ENCODE results near the gene NAV3.
"Not testable (repeated sequence)": the region's sequence is repeated elsewhere in the genome, so short reads cannot be mapped to it uniquely, and the experiment has no call there.

Gene NAV3

DNA sequence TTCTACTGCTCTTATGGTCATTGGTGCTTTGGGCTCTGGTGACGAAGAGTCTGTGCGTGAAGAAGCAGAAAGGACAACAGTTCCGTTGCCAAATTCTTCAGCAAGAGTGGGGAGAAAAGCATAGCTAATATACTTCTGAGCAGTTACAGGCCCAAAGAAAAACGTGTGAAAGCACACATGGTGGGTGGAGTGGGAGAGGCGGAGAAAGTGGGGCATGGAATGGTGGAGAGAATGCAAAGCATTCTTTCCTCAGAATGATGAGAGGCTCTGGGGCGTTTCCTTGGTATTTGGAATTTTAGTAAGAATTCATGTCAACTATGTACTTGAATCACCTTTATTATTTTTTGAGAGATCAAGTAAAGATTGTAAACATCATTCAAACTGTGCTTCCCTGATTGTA, 396.1 kb downstream of the NAV3 start:
- Histone ChIP-seq H3K4me3 (ENCODE audit: low read length) (no peak overlapping the region), H3K27me3 (replicated peaks; ENCODE audit: control insufficient read depth, insufficient read depth, low read length) (no peaks in the 10 kb centered on the region), H3K36me3 (ENCODE audit: control insufficient read depth, insufficient read depth, low read length, severe bottlenecking) (no peaks in the 10 kb centered on the region), H3K9ac (ENCODE audit: low read length) (no peak overlapping the region), H3K9me3 (ENCODE audit: control insufficient read depth, low read length) (no peaks in the 10 kb centered on the region), H3K4me1 (ENCODE audit: control insufficient read depth, insufficient read depth, low read length) (peaks cover 4% of the 10 kb centered on the region)
- no peak for DNase-seq (ENCODE audit: low read depth)

DNA sequence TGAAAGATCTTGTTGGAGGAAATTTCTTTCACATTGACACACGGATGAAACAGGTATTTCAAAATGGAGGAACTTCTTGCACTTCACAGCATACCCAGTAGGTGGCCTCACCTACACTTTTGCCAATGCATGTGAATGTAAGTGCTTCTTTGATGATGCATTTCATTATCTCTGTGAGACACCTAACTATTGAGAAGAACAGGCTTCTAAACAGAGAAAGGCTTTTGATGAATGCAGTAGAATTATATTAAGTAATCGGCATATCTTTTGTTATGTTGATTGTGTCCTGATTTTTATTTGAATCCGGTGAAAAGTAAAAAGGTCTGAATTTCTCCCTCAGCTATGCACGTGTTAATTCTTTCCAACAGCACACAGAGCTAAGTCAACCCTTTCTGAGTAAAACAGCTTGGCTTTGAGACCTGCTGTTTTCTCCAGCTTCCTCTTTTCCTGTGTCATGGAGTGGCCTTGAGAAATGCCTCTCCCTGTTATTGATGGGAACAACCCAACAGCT, 399.0 kb downstream of the NAV3 start:
- H3K4me3 ChIP-seq (ENCODE audit: low read length): no peak overlapping the region
- no peak overlapping the region for H3K9ac ChIP-seq (ENCODE audit: low read length)
- peak; percentile 42 for DNase-seq (ENCODE audit: low read depth)
- H3K9me3 ChIP-seq (ENCODE audit: control insufficient read depth, low read length): no peaks in the 10 kb centered on the region
- peaks cover 8% of the 10 kb centered on the region for H3K4me1 ChIP-seq (ENCODE audit: control insufficient read depth, insufficient read depth, low read length)
- no peaks in the 10 kb centered on the region for H3K36me3 ChIP-seq (ENCODE audit: control insufficient read depth, insufficient read depth, low read length, severe bottlenecking)
- no peaks in the 10 kb centered on the region for H3K27me3 ChIP-seq (replicated peaks; ENCODE audit: control insufficient read depth, insufficient read depth, low read length)

DNA sequence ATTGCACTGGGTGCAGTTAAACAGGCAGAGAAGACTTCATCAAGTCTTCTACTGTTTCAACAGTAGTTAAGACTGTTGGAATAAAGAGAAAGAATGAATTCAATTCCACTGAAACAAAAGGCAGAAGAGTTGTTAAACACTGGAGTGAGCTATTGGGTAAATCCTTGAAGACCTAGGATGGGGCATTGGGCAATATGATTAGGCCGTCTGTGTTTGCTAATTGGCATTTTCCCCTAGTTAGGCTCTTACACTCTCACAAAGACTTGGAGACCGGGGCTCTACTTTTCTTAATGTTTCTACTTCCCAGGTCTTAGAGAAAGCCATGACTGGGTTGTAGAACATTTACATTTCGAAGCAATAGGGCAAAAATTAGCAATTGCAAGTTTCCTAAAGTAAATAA, 402.1 kb downstream of the NAV3 start:
- DNase-seq (ENCODE audit: low read depth): no peak
- Histone ChIP-seq H3K9me3 (ENCODE audit: control insufficient read depth, low read length) (no peaks in the 10 kb centered on the region), H3K4me3 (ENCODE audit: low read length) (no peak overlapping the region), H3K36me3 (ENCODE audit: control insufficient read depth, insufficient read depth, low read length, severe bottlenecking) (no peaks in the 10 kb centered on the region), H3K27me3 (replicated peaks; ENCODE audit: control insufficient read depth, insufficient read depth, low read length) (no peaks in the 10 kb centered on the region), H3K4me1 (ENCODE audit: control insufficient read depth, insufficient read depth, low read length) (peaks cover 8% of the 10 kb centered on the region), H3K9ac (ENCODE audit: low read length) (no peak overlapping the region)

DNA sequence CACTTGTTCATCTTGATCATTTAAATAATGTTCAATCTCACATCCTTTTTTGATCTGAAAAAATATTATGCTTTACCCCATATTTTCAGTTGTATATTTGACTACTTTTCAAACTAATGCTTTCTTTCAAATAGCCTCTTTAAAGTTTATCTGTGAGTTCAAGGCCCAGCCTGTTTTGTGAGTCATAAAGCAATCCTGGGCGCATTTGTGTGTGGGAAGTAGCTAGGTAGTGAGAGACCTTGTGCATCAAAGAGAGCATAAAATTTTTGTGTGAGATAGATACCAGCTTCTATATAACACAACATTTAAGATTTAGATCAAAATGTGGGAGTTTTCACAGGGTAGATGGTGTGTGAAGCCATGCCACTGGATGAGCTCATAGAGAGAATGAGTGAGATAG, 405.6 kb downstream of the NAV3 start:
- no peak overlapping the region for H3K4me3 ChIP-seq (ENCODE audit: low read length)
- H3K27me3 ChIP-seq (replicated peaks; ENCODE audit: control insufficient read depth, insufficient read depth, low read length): no peaks in the 10 kb centered on the region
- DNase-seq (ENCODE audit: low read depth): no peak
- H3K9me3 ChIP-seq (ENCODE audit: control insufficient read depth, low read length): no peaks in the 10 kb centered on the region
- H3K36me3 ChIP-seq (ENCODE audit: control insufficient read depth, insufficient read depth, low read length, severe bottlenecking): no peaks in the 10 kb centered on the region
- peaks cover 4% of the 10 kb centered on the region for H3K4me1 ChIP-seq (ENCODE audit: control insufficient read depth, insufficient read depth, low read length)
- H3K9ac ChIP-seq (ENCODE audit: low read length): no peak overlapping the region

DNA sequence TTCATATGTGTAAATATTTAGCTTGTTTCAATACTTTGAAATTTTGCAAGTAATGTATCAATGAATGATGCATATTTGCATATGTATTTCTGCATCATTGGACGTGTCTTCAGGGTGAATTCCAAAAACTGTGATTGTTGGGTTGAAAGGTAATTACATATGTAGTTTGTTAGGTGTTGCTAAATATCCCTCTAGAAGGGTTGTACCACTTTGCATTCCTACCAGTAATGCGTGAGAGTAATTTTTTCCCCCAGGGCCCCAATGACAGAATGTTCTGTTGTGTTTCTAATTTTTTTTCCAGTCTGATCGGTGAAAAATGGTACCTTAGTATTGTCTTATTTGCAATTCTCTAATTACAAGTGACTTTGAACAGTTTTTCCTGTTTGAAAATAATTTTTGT, 408.9 kb downstream of the NAV3 start:
- H3K4me1 ChIP-seq (ENCODE audit: control insufficient read depth, insufficient read depth, low read length): no peaks in the 10 kb centered on the region
- no peaks in the 10 kb centered on the region for H3K36me3 ChIP-seq (ENCODE audit: control insufficient read depth, insufficient read depth, low read length, severe bottlenecking)
- H3K9ac ChIP-seq (ENCODE audit: low read length): no peak overlapping the region
- no peaks in the 10 kb centered on the region for H3K9me3 ChIP-seq (ENCODE audit: control insufficient read depth, low read length)
- H3K27me3 ChIP-seq (replicated peaks; ENCODE audit: control insufficient read depth, insufficient read depth, low read length): no peaks in the 10 kb centered on the region
- peak; percentile 71 for DNase-seq (ENCODE audit: low read depth)
- no peak overlapping the region for H3K4me3 ChIP-seq (ENCODE audit: low read length)

DNA sequence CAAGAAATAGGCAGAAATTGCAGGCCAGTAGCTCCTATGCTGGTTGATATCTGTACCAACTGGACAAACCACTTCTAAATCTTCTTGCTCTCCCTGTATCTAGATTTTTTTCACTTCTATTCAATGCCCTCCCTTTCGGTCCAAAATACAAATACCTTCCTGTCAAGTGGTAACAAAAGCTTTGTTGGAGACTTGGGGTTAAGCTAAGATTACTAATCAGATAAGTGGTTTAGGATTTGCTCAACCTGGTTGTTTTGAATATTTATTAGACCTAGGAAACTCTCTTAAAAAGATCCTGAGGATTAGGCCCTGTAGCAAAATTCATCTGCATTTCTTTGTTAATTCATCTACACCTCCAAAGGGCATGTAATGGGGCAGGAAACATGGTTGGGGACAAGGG, 410.1 kb downstream of the NAV3 start:
- H3K9ac ChIP-seq (ENCODE audit: low read length): no peak overlapping the region
- no peaks in the 10 kb centered on the region for H3K36me3 ChIP-seq (ENCODE audit: control insufficient read depth, insufficient read depth, low read length, severe bottlenecking)
- H3K4me3 ChIP-seq (ENCODE audit: low read length): no peak overlapping the region
- DNase-seq (ENCODE audit: low read depth): no peak
- no peaks in the 10 kb centered on the region for H3K4me1 ChIP-seq (ENCODE audit: control insufficient read depth, insufficient read depth, low read length)
- no peaks in the 10 kb centered on the region for H3K27me3 ChIP-seq (replicated peaks; ENCODE audit: control insufficient read depth, insufficient read depth, low read length)
- H3K9me3 ChIP-seq (ENCODE audit: control insufficient read depth, low read length): no peaks in the 10 kb centered on the region

DNA sequence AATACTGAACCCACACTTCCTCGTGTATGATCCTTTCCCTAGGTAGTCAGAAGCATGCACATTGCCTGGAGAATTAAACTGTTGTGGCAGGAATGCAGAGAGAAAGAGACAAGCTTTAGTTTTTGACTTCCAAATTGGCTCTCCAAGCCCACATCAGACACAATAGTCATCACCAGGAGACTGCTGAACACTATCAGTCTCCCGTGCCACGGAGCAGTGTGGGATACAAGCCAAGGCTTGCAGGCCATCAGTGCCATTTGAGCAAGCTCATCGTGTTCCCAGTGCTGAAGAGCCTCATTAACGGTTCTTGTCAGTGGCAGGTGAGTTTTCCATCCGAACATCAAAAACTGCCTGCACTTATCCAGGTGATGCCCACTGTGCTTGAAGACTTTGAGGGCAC, 410.8 kb downstream of the NAV3 start:
- no peaks in the 10 kb centered on the region for H3K4me1 ChIP-seq (ENCODE audit: control insufficient read depth, insufficient read depth, low read length)
- no peaks in the 10 kb centered on the region for H3K36me3 ChIP-seq (ENCODE audit: control insufficient read depth, insufficient read depth, low read length, severe bottlenecking)
- no peaks in the 10 kb centered on the region for H3K9me3 ChIP-seq (ENCODE audit: control insufficient read depth, low read length)
- no peak overlapping the region for H3K4me3 ChIP-seq (ENCODE audit: low read length)
- no peak overlapping the region for H3K9ac ChIP-seq (ENCODE audit: low read length)
- DNase-seq (ENCODE audit: low read depth): no peak
- H3K27me3 ChIP-seq (replicated peaks; ENCODE audit: control insufficient read depth, insufficient read depth, low read length): no peaks in the 10 kb centered on the region

DNA sequence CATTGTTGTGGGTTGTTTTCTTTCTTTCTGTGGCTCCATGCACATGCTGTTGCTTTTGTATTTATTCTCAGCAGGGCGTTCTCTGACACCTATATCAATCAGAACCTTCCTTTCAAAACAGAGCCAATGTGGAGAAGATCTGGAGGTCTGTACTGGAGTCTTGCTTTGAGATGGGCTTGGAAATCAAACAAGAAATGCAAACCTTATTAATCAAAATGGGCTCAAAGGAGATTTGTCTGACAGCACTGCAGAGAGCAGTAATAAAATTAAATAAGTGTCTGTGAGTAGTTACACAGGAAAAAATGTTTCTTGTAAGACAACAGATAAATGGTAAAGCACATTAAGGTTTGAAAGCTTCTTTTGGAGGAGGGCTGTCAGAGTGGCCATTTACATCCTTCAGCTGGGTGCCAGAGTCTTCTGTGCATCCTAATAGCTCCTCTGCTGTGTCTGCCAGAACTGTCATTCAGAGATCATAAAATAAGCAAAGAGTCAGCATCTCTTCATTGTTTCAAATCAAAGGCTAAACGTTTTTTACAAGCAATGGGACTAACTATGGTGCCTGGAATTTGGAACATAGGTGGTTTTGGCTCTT, 414.3 kb downstream of the NAV3 start:
- Histone ChIP-seq H3K4me3 (ENCODE audit: low read length) (no peak overlapping the region), H3K27me3 (replicated peaks; ENCODE audit: control insufficient read depth, insufficient read depth, low read length) (no peaks in the 10 kb centered on the region), H3K4me1 (ENCODE audit: control insufficient read depth, insufficient read depth, low read length) (no peaks in the 10 kb centered on the region), H3K36me3 (ENCODE audit: control insufficient read depth, insufficient read depth, low read length, severe bottlenecking) (no peaks in the 10 kb centered on the region), H3K9me3 (ENCODE audit: control insufficient read depth, low read length) (no peaks in the 10 kb centered on the region), H3K9ac (ENCODE audit: low read length) (no peak overlapping the region)
- DNase-seq (ENCODE audit: low read depth): no peak

DNA sequence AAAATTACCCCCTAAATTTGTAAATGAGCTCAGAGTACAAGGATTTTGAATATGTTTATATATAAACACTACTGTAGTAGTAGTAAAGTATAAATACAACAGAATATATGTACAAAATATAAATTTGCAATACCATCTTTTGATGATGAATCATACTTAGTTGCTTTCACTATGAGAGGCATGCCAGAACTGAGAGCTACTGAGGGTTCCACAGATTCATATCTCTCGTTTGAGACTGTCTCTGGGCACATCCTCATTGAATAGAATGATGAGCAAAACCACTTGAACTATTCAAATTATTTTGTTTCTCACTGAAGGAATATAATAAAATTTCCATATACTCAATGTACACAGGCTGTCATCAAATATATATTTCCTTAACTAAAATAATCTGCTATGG, 417.6 kb downstream of the NAV3 start:
- peak; percentile 57 for DNase-seq (ENCODE audit: low read depth)
- no peaks in the 10 kb centered on the region for H3K27me3 ChIP-seq (replicated peaks; ENCODE audit: control insufficient read depth, insufficient read depth, low read length)
- no peaks in the 10 kb centered on the region for H3K4me1 ChIP-seq (ENCODE audit: control insufficient read depth, insufficient read depth, low read length)
- H3K9me3 ChIP-seq (ENCODE audit: control insufficient read depth, low read length): no peaks in the 10 kb centered on the region
- H3K4me3 ChIP-seq (ENCODE audit: low read length): no peak overlapping the region
- H3K36me3 ChIP-seq (ENCODE audit: control insufficient read depth, insufficient read depth, low read length, severe bottlenecking): no peaks in the 10 kb centered on the region
- no peak overlapping the region for H3K9ac ChIP-seq (ENCODE audit: low read length)

DNA sequence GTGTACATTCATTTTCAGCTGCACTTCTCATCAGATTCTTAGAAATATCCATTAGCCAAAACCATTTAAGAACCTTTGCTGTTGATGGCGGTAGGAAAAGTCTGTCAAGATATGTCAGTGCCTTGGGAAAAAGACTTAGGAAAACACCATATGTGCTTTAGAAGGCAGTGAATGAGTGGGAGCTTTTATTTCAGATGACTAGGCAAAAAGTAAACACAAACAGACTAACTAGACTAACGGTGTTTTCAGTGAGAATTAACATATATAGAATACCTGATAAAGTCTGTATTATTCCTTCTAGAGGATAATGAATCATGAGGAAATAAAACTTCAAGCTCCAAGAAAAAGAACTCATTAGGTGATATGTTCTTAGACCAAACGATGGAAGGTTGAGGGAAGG, 418.9 kb downstream of the NAV3 start:
- no peak overlapping the region for H3K9ac ChIP-seq (ENCODE audit: low read length)
- no peaks in the 10 kb centered on the region for H3K36me3 ChIP-seq (ENCODE audit: control insufficient read depth, insufficient read depth, low read length, severe bottlenecking)
- DNase-seq (ENCODE audit: low read depth): no peak
- H3K4me1 ChIP-seq (ENCODE audit: control insufficient read depth, insufficient read depth, low read length): no peaks in the 10 kb centered on the region
- H3K27me3 ChIP-seq (replicated peaks; ENCODE audit: control insufficient read depth, insufficient read depth, low read length): no peaks in the 10 kb centered on the region
- H3K9me3 ChIP-seq (ENCODE audit: control insufficient read depth, low read length): no peaks in the 10 kb centered on the region
- H3K4me3 ChIP-seq (ENCODE audit: low read length): no peak overlapping the region

DNA sequence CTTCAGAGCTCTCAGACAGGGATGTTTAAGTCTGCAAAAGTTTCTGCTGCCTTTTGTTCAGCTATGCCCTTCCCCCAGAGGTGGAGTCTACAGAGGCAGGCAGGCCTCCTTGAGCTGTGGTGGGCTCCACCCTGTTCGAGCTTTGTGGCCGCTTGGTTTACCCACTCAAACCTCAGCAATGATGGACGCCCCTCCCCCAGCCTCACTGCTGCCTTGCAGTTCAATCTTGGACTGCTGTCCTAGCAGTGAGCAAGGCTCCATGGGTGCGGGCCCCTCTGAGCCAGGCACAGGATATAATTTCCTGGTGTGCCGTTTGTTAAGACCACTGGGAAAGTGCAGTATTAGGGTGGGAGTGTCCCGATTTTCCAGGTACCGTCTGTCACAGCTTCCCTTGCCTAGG, 427.0 kb downstream of the NAV3 start:
- not testable (repeated sequence) for H3K27me3 ChIP-seq (replicated peaks; ENCODE audit: control insufficient read depth, insufficient read depth, low read length); H3K9me3 ChIP-seq (ENCODE audit: control insufficient read depth, low read length); H3K9ac ChIP-seq (ENCODE audit: low read length); DNase-seq (ENCODE audit: low read depth); H3K4me3 ChIP-seq (ENCODE audit: low read length); H3K36me3 ChIP-seq (ENCODE audit: control insufficient read depth, insufficient read depth, low read length, severe bottlenecking); H3K4me1 ChIP-seq (ENCODE audit: control insufficient read depth, insufficient read depth, low read length)

DNA sequence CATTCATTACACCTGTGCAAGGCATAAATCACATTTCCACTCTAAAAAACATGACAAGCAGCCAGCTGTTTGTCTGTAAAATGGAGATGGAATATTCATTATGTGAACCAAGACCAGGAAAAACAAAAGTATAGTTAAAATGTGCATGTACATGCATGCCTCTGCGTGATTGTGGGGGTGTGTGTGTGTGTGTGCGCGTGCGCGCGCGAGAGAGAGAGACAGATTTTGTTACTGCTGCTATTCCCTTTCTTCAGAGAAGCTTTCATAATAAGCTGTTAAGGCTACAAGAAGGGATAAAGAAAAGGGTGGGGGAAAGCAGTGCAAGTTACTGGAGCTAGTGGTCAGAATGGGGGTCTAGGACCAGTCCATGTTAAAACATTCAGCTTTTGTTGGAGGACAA, 430.3 kb downstream of the NAV3 start:
- Histone ChIP-seq H3K27me3 (replicated peaks; ENCODE audit: control insufficient read depth, insufficient read depth, low read length) (no peaks in the 10 kb centered on the region), H3K9ac (ENCODE audit: low read length) (no peak overlapping the region), H3K36me3 (ENCODE audit: control insufficient read depth, insufficient read depth, low read length, severe bottlenecking) (no peaks in the 10 kb centered on the region), H3K4me3 (ENCODE audit: low read length) (no peak overlapping the region), H3K9me3 (ENCODE audit: control insufficient read depth, low read length) (peaks cover 20% of the 10 kb centered on the region), H3K4me1 (ENCODE audit: control insufficient read depth, insufficient read depth, low read length) (no peaks in the 10 kb centered on the region)
- no peak for DNase-seq (ENCODE audit: low read depth)

All from adipocyte (in vitro differentiated cells).